ENCODE results near the gene RTTN.

GRCh38 chr18:70024093-70024492 is 181.4 kb downstream of the RTTN start:
- TF ChIP-seq, protein P1, sequence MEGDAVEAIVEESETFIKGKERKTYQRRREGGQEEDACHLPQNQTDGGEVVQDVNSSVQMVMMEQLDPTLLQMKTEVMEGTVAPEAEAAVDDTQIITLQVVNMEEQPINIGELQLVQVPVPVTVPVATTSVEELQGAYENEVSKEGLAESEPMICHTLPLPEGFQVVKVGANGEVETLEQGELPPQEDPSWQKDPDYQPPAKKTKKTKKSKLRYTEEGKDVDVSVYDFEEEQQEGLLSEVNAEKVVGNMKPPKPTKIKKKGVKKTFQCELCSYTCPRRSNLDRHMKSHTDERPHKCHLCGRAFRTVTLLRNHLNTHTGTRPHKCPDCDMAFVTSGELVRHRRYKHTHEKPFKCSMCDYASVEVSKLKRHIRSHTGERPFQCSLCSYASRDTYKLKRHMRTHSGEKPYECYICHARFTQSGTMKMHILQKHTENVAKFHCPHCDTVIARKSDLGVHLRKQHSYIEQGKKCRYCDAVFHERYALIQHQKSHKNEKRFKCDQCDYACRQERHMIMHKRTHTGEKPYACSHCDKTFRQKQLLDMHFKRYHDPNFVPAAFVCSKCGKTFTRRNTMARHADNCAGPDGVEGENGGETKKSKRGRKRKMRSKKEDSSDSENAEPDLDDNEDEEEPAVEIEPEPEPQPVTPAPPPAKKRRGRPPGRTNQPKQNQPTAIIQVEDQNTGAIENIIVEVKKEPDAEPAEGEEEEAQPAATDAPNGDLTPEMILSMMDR (IDR thresholded peaks at IDR 0.05) = no peak
- no peak for TF ChIP-seq POLR2A (IDR thresholded peaks at IDR 0.05)

Data from uterus (tissue), 2 donors.